Measurements from ENCODE around the gene ZNF500. TPM values are rescaled to one million over a fixed set of nuclear protein-coding genes. Genes with fewer than 3 reads are reported as not detected.
"Not testable (repeated sequence)": the region's sequence is repeated elsewhere in the genome, so short reads cannot be mapped to it uniquely, and the experiment has no call there.

ZNF500 gene
- total RNA-seq, 1 donor from 2014 or later = 11.3 TPM

- no peak for DNase-seq (ENCODE audit: extremely low read depth, low read depth, low spot score)
Observed at GRCh38 chr16:4796982-4797804, 30.2 kb upstream of the ZNF500 start.

GRCh38 chr16:4795828-4796572 is 29.0 kb upstream of the ZNF500 start:
- DNase-seq (ENCODE audit: extremely low read depth, low read depth, low spot score) = no peak

GRCh38 chr16:4795181-4795827 is 28.3 kb upstream of the ZNF500 start, which contains the start of gene SMIM22:
SMIM22 (plus strand) TSS chr16:4795369; CDS start chr16:4795735, 366 bp downstream.
- no peak for DNase-seq (ENCODE audit: extremely low read depth, low read depth, low spot score)

- no peak for DNase-seq (ENCODE audit: extremely low read depth, low read depth, low spot score)
Observed at GRCh38 chr16:4792951-4793513, 26.1 kb upstream of the ZNF500 start.

- DNase-seq (ENCODE audit: extremely low read depth, low read depth, low spot score) = no peak
Observed at GRCh38 chr16:4790871-4791270, 23.9 kb upstream of the ZNF500 start.

- no peak for DNase-seq (ENCODE audit: extremely low read depth, low read depth, low spot score)
Observed at GRCh38 chr16:4790261-4790660, 23.3 kb upstream of the ZNF500 start.

GRCh38 chr16:4788910-4789309 is 21.9 kb upstream of the ZNF500 start:
- DNase-seq (ENCODE audit: extremely low read depth, low read depth, low spot score) = no peak

- no peak for DNase-seq (ENCODE audit: extremely low read depth, low read depth, low spot score)
Observed at GRCh38 chr16:4788489-4788889, 21.5 kb upstream of the ZNF500 start.

- no peak for DNase-seq (ENCODE audit: extremely low read depth, low read depth, low spot score)
Observed at GRCh38 chr16:4787627-4788482, 20.9 kb upstream of the ZNF500 start, which contains the start of gene SEPTIN12. SEPTIN12 (minus strand) TSS chr16:4788345; CDS start chr16:4787645, 700 bp downstream.

GRCh38 chr16:4787068-4787467 is 20.1 kb upstream of the ZNF500 start:
- no peak for DNase-seq (ENCODE audit: extremely low read depth, low read depth, low spot score)

GRCh38 chr16:4785758-4786433 is 18.9 kb upstream of the ZNF500 start:
- DNase-seq (ENCODE audit: extremely low read depth, low read depth, low spot score) = no peak

GRCh38 chr16:4784444-4784987 is 17.6 kb upstream of the ZNF500 start:
- not testable (repeated sequence) for DNase-seq (ENCODE audit: extremely low read depth, low read depth, low spot score)

- no peak for DNase-seq (ENCODE audit: extremely low read depth, low read depth, low spot score)
Observed at GRCh38 chr16:4783951-4784336, 17.0 kb upstream of the ZNF500 start.

GRCh38 chr16:4783251-4783950 is 16.4 kb upstream of the ZNF500 start:
- no peak for DNase-seq (ENCODE audit: extremely low read depth, low read depth, low spot score)

GRCh38 chr16:4780235-4780634 is 13.3 kb upstream of the ZNF500 start:
- no peak for DNase-seq (ENCODE audit: extremely low read depth, low read depth, low spot score)

GRCh38 chr16:4778050-4778392 is 11.1 kb upstream of the ZNF500 start:
- DNase-seq (ENCODE audit: extremely low read depth, low read depth, low spot score) = no peak

GRCh38 chr16:4777339-4778049 is 10.5 kb upstream of the ZNF500 start:
- DNase-seq (ENCODE audit: extremely low read depth, low read depth, low spot score) = no peak

GRCh38 chr16:4776141-4776705 is 9.3 kb upstream of the ZNF500 start:
- no peak for DNase-seq (ENCODE audit: extremely low read depth, low read depth, low spot score)
